T47D (cell line): ENCODE results near the gene MAP2K3.
"Not testable (repeated sequence)": the region's sequence is repeated elsewhere in the genome, so short reads cannot be mapped to it uniquely, and the experiment has no call there.

Source experiments
- DNase-seq, 2 experiments: peaks; one replicate each; pipeline versions ENCODE4 v3.0.0 to v3.0.0-alpha.2; 2011 to 2012; ENCODE audit warnings: low read depth in 1 of 2, low spot score in 1 of 2
- JUND ChIP-seq: IDR thresholded peaks from 2 replicates; pipeline ENCODE4 v1.6.1; 2012; ENCODE audit warnings: low read depth
- in situ Hi-C: cut with HindIII; loops from 2 replicates; pipeline ENCODE4 v1.10.0; 2016; ENCODE audit warnings: low sequenced_read_pairs, low pct_unique_long_range_greater_than_20kb

The MAP2K3 gene

DNA sequence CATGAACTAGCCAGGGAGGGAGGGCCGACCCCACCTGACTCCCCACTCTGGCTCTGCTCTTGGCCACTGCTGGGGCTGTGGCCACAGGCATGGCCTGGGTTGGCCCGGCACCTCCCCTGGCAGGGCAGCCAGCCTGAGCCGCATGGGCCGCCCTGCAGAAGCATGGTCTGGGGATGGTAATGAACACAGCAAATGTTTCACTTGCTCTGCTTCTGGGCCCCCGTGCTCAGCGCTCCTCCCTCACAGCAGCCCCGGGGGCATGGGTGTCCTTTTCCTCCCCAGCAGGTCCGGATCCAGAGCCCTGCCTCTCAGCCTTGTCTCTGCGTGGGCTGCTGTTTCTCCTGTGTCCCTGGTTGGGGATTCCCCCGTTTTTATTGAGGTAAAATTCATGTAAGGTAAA is 60.7 kb downstream of the MAP2K3 start:
- DNase-seq, result no peak
- TF ChIP-seq JUND, result no peak
- in situ Hi-C loops, result no loop called here

DNA sequence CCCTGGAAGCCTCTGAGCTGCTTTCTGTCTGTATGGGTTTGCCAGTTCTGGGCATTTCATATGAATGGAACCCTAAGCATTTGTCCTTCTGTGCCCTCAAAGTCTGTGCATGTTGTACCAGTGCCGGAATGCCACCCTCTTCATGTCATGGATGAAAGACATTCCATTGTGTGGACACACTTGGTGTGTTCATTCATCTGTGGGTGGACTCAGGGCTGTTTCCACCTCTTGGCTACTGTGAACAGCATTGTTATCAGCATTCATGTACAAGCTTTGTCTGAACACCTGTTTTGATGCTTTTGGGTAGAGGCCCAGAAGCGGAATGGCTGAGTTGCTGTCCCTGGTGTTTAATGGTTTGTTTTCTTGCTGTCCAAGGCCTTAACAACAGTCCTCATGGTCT is 61.6 kb downstream of the MAP2K3 start:
- in situ Hi-C loops, DNase-seq: not testable (repeated sequence)

DNA sequence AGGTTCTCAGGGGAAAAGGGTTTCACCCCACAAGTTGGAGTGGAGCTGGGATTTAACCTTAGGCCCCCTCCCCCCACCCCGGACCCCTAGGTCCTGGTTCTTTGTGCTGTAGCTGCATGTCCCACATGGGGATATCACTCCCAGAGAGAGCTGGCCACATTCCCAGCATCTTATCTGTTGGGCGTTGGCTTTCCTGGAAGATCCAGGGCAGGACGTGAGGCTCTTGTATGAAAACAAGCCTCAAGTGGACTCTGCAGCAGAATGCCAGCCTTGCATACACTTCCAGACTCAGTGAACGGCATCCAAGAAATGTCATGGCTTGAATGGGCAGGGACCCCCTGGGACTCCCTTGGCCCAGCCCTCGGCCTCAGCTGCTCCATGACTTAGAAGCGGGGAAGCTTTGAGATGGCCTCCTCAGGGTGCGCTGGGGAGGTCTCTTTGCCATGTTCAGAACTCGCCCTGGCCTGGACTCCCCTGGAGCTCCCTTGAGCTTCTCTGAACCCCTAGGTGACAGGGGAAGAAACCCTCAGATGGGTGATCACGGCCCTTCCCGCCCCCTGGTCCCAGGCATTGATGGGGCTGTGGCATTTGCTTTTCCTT is 62.2 kb downstream of the MAP2K3 start:
- in situ Hi-C loops, DNase-seq: not testable (repeated sequence)

DNA sequence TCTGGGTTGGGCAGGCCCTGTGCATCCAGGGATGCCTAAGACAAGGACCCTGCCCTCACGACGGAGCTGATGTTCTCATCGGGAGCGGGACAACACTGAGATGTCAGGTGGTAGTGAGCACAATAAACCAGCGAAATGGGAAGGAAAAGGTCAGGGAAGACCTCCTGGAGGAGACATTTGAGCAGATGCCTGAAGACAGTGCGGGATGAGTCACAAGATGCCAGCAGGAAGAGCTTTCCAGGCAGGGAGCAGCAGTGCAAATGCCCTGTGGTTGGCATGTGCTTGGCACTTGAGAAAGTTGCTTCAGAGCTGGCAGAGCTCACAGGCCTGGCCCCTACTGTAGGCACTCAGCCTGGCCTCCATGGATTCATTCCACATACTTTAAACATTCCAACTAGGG is 63.1 kb downstream of the MAP2K3 start:
- in situ Hi-C loops, DNase-seq: not testable (repeated sequence)

DNA sequence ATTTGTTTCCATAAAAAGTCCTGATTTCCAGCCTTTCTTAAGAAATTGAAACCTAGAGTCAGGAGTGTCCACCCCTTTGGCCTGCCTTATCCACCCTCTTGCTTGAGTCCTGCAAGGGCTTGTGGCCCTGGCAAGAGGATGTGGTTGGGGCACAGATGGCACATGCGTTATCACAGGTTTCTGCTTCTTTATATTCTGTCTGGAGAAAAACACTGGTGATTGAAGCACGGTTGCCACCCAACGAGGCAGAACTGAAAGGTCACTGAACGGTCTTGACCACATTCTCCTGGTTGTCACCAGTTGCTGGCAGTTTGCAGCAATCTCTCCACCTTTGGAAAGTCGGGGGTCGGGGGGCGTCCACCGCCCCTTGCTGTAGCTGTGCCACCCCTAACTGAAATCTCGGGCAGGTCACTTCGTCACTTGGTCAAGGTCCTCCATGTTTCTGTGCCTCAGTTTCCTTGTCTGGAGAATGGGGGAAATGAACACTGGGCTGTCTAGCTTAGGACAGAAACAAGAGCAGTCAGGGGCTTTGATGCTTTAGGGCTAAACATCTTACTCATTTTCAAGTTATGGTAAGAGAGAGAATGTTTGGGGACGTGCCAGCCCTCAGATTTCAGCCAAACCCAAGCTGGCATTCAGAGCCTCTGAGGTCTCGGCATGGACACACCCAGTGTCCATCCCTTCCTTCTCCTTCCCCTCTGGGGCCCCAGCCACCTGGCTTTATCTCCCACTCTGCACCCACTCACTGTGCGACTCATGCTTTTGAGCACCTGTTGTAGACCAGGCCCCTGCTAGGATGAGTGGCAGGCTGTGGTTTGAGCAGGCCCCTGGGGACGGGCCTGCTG is 63.8 kb downstream of the MAP2K3 start:
- in situ Hi-C loops, DNase-seq: not testable (repeated sequence)

DNA sequence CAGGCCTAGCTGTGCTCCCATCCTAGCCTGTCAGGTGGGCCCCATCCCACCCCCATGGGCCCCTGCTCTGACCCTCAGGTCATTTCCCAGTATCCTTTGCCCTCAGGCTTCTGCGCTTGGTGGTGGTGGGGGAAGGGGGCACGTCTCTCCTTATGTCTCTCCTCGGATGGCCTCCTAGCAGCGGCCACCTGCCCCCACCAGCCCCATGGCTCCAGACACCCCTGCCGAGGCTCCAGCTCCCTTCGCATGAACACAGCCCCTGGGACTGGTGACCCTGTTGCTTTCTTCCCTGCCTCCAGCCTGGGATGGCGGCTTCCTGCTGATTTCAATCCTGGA is 64.4 kb downstream of the MAP2K3 start:
- DNase-seq, in situ Hi-C loops: not testable (repeated sequence)

DNA sequence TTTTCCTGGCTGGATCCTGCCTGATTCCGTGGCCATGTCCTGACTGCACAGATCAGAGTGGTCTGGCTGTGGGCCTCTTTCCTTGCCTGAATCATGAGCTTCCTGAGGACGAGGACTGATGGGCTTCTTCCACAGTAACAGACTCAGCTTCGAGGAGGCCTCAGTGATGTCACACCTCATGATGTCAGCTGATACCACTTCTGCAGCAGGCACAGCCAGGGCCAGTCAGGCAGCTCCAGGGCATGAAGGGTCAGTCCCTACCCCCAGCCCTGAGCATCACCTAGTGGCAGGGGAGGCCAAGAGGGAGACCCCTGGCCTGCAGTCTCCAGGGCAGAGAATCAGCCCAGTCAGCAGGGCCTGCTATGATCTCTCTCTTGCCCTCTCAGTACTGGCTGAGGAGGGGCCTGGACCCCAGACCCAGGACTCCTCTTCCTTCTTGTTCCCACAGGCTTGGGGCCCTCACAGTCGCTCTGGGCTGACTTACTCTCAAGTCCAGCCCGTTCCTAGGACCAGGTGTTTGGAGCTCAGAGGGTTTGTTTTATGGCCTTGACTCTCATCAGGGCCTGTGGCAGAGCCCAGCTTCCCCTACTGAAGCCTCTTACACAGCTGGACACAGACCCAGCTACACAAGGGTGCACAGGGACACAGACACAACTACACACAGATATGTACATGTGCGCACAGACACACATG is 65.0 kb downstream of the MAP2K3 start:
- in situ Hi-C loops, DNase-seq: not testable (repeated sequence)

DNA sequence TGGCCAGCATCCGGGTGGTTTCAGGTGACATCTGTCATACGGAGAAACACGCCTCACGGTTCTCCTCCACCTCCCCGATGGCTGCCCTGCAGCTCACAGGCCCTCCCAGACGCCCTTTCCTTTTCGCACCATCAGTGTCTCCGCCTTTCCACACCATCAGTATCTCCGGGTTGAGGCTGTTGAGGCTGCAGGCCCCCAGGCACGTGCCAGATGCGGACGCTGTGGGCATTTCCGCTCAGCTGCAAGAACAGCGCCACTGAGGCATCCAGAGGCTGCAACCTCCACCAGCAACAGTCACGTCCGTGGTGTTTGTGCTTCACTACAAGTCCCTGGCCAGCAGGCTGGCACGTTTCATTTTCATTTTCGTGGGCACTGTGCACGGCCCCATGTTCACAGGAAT is 66.0 kb downstream of the MAP2K3 start:
- DNase-seq, in situ Hi-C loops: not testable (repeated sequence)

DNA sequence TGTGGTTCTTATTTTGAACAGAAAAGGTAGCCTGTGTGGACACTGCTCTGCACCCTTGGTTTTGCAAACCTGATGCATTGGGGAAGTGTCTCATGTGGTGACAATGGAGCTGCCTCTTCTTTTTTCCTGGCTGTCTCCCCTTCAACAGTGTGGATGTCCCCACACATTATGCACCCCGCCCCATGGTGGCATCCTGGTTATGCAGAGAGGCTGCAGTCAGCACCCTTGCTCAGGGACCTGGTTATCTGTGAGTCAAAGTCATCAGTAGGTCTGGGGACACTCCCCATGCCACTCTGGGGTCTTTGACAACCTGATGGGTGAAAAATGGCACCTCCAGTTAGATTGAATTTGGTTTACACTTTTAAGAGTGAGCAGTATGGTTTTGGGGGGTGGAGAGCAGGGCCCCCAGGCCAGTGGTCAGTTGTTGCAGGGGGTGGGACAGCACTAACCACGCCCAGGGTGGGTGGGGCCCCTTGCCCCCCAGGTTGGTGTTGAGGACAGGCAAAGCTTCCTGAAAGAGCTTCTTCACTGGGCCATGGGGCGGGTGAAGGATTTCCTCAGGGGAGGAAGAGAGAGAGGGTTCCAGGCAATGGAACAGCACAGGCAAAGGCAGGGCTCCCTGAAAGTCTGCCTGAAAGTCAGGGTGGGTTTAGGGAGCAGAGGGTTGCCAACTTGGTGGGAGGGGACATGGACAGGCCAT is 67.0 kb downstream of the MAP2K3 start:
- DNase-seq, result no peak
- in situ Hi-C loops, result no loop called here
- no peak for TF ChIP-seq JUND

DNA sequence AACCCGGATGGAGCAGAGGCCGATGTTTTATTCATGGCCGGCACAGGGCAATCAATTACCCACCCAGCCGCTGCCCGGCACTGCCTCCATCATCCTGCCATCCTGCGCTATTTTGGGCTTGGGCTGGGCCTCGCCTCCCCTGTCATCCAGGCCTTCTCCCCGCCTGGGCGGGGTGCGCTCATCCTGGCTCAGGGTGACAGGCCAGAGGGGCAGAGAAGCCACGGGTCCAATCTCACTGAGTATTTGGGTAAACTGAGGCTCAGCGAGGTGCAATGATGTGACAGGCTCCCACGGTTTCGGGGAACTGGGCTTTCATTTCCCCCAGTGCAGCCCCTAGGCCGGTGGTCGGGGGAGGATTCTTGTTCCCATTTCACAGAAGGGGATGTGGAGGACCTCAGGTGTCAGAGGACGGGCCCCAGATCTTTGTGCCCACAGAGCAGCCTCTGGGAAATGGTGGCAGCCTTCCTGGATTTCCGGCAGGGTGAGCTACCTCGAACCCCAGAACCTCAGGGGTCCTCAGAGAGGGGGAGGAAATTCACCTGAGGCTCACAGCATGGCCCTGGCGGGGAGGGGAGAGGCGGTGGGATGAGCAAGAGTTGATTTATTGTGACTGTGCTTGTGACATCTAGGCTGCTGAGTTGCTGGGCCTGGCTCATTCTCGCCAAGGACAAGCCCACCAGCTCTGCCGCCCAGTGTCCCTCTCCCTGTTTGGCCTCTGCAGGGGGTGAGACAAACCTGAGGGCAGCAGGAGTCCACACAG is 67.9 kb downstream of the MAP2K3 start:
- no peak for DNase-seq
- in situ Hi-C loops, result no loop called here
- no peak for TF ChIP-seq JUND

DNA sequence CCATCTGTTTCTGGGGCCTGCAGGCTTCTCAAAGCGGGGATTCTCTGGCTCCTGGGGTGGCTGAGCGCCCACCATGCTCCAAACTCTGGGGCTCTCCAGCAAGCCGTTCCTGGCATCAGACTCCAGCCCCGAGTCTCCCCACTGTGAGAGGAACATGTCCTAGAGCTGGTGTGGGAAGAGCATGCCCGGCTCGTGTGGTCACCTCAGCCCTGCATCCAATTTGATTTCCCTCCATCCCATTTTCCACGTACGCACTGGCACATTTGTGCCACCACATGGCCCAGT is 68.4 kb downstream of the MAP2K3 start:
- in situ Hi-C loops, result no loop called here
- DNase-seq, result no peak
- no peak for TF ChIP-seq JUND

DNA sequence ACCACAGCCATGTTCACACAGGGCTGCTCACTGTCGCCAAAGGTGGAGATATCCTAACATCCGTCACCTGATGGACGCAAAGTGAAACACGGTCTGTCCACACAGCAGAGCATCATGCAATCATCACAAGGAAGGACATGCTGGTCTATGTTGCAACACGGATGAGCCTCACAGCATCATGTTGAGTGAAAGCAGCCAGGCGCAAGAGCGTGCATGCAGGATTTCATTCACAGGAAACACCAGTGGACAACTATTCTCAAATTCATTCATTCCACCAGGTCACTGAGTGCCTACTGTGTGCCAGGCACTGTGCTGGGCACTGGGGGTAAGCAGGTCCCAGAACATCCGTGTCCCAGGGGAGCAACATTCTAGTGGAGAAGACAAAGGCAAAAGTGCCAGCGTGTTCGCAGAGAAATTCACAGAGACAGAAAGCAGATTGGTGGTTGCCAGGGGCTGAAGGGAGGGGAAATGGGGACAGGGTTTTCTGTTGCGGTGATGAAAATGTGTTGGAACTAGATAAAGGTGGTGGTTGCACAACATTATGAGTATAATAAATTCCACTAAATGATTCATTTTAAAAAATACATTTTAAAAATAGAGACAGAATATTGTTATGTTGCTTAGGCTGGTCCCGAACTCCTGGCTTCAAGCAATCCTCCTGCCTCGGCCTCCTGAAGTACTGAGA is 69.0 kb downstream of the MAP2K3 start:
- no peak for TF ChIP-seq JUND
- DNase-seq, result no peak
- in situ Hi-C loops, result no loop called here
